T-helper 17 cell (primary cell): ENCODE results near the gene RASGRP3. TPM values are rescaled to one million over a fixed set of nuclear protein-coding genes. Genes with fewer than 3 reads are reported as not detected.
A peak's percentile ranks its signal among the peaks of the same experiment; 100 is the strongest.
"Not testable (repeated sequence)": the region's sequence is repeated elsewhere in the genome, so short reads cannot be mapped to it uniquely, and the experiment has no call there.

Source experiments
- ATAC-seq: fragments of 150-1000 bp; cut with Tn5 transposase; 2 replicates; pipeline ENCODE4 v1.10.0; 2021; ENCODE audit warnings: mild to moderate bottlenecking, moderate library complexity
- DNase-seq, 3 donors: peaks; one replicate each; pipeline versions ENCODE4 v3.0.0 to v3.0.0-alpha.2; 2020 to 2021
- H3K9me3 ChIP-seq: one replicate; pipeline ENCODE4 v1.7.0; 2013; ENCODE audit warnings: low read length, mild to moderate bottlenecking; ENCODE audit not compliant: control insufficient read depth, poor library complexity, severe bottlenecking
- H3K27ac Mint-ChIP-seq: one replicate; pipeline ENCODE4 v1.8.0; 2022; ENCODE audit warnings: mild to moderate bottlenecking, moderate library complexity, mixed read lengths
- H3K27me3 Mint-ChIP-seq: one replicate; pipeline ENCODE4 v1.8.0; 2022; ENCODE audit warnings: mixed read lengths
- H3K36me3 Mint-ChIP-seq: one replicate; pipeline ENCODE4 v1.8.0; 2022; ENCODE audit warnings: low read depth, mixed read lengths
- H3K4me1 Mint-ChIP-seq: one replicate; pipeline ENCODE4 v1.8.0; 2022; ENCODE audit warnings: mild to moderate bottlenecking, mixed read lengths
- H3K4me3 Mint-ChIP-seq: one replicate; pipeline ENCODE4 v1.8.0; 2022; ENCODE audit warnings: mild to moderate bottlenecking, moderate library complexity, mixed read lengths
- total RNA-seq, 4 donors: library from RNA in 2 of 4; stranded (reverse) in 2 of 4; gene quantifications; one replicate each; pipeline ENCODE4 v1.2.3 and lab custom pipeline; 2022 to 2026

Gene RASGRP3
- total RNA-seq, 2 donors from 2014 or later = 3.9 to 13.5 TPM

DNA sequence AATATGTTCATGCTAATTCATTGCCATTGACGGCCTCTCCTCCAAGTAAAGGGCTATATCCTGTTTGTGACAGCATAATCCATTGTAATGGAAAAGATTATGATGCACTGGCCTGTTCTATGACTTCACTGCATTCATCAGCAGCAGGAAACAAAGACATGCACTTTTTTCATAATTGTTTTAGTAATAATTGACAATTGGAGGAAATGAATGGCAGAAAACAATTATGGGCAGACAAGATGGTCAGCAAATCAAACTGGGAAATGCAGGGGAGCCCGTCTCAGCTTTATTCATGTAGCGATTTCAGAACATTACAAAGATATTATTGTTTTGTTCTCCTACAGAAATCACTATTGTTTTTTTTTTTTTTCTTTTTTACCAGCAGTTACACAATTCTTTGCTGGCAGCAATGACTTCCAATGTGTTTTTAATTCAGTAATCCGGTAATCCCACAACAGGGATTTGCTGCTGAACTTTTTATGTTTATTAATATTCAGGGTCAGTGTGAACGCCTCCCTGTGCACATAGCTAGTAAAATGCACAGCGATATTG is 33.8 kb upstream of the RASGRP3 start:
- H3K9me3 ChIP-seq = no peaks in the 10 kb centered on the region

DNA sequence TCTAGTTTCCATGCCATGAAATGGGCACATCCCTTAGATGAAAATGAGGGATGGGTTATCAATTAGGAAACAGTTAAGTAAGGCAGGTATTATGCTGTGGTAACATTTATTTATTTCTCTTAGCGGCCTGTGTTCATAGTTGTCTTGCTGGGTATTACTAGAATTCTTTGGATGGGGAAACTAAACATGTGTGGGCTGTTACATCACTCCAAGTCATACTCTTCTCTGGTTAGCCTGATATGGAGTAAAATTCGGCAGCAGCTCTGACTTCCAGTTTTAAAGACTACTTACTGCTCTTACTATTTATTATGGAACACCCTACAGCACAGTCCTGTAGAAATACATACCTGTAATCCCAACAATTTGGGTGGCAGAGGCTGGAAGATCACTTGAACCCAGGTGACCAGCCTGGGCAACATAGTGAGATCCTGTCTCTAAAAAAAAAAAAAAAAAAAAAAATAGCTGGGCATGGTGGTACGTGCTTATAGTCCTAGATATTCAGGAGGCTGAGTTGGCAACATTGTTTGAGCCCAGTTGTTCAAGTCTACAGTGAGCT is 33.1 kb upstream of the RASGRP3 start:
- no peaks in the 10 kb centered on the region for H3K4me1 Mint-ChIP-seq
- H3K27ac Mint-ChIP-seq = no peak overlapping the region
- no peaks in the 10 kb centered on the region for H3K9me3 ChIP-seq
- DNase-seq (no peak), ATAC-seq (no peak)
- H3K27me3 Mint-ChIP-seq = peaks cover 7% of the 10 kb centered on the region
- H3K4me3 Mint-ChIP-seq = no peak overlapping the region
- H3K36me3 Mint-ChIP-seq = peaks cover 4% of the 10 kb centered on the region

More for the DNA sequence above, 33.8 kb upstream of the RASGRP3 start:
- ATAC-seq = no peak
- H3K4me1 Mint-ChIP-seq = no peaks in the 10 kb centered on the region
- H3K36me3 Mint-ChIP-seq = peaks cover 4% of the 10 kb centered on the region
- DNase-seq = no peak
- no peak overlapping the region for H3K4me3 Mint-ChIP-seq
- peaks cover 11% of the 10 kb centered on the region for H3K27me3 Mint-ChIP-seq
- no peak overlapping the region for H3K27ac Mint-ChIP-seq

DNA sequence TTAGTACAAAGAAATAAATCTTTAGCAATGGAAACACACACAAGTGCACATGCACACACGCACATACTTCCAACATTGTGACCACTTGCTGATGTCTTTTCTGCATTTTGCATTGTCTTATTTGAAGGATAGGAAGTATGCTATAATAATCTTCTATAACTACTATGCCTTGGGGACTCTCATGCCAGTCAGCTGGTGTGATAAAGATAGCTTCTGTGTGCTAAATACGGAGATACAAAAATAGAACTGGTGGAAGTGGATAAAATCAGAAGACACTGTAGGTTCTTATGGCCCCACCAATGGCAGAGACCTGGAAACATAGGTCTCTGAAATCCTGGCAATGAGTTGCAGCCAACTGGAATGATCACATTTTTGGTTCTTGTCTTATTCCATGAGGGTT is 31.5 kb upstream of the RASGRP3 start:
- Mint-ChIP-seq H3K36me3 (peaks cover under 1% of the 10 kb centered on the region), H3K4me1 (no peaks in the 10 kb centered on the region), H3K4me3 (no peak overlapping the region), H3K27me3 (peaks cover under 1% of the 10 kb centered on the region), H3K27ac (no peak overlapping the region)
- ATAC-seq (no peak), DNase-seq (no peak)
- no peaks in the 10 kb centered on the region for H3K9me3 ChIP-seq

DNA sequence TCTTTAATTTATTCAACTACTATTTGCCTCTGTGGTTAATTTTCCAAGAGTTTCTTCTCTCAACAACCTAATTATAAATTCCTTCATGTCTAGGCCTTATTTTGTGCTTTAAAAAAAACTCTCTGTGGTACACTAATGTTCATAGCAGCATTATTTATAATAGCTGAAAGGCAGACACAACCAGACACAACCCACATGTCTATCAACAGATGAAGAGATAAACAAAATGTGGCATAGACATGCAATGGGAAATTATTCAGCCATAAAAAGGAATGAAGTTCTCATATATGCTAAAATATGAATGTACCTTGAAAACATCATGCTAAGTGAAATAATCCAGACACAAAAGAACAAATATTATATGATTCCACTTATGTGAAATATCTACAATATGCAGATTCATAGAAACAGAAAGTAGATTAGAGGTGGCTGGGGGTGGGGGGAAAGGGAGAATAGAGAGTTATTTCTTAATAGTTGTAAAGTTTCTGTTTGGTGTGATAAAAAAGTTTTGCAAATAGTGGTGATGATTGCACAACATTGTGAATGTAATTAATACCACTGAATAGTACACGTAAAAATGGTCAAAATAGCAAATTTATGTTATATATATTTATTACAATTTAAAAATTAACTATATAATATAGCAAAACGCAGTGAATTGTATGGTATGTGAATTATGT is 28.1 kb upstream of the RASGRP3 start:
- Mint-ChIP-seq H3K4me3 (no peak overlapping the region), H3K36me3 (no peaks in the 10 kb centered on the region), H3K27ac (no peak overlapping the region), H3K4me1 (no peaks in the 10 kb centered on the region), H3K27me3 (no peaks in the 10 kb centered on the region)
- no peak for DNase-seq
- no peaks in the 10 kb centered on the region for H3K9me3 ChIP-seq
- ATAC-seq = no peak

DNA sequence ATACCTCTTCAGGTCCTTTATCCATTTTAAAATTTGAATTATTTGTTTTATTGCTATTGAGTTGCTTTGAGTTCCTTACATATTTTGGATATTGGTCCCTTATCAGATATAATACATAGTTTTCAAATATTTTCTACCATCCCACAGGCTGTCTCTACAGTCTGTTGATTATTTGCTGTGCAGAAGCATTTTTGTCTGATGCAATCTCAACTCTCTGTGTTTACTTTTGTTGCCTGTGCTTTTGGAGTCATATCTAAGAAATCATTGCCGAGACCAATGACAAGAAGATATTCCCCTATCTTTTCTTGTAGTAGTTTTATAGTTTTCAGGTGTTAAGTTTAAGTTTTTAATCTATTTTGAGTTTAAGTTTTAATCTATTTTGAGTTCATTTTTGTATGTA is 25.2 kb upstream of the RASGRP3 start:
- Mint-ChIP-seq H3K4me1 (no peaks in the 10 kb centered on the region), H3K27ac (no peak overlapping the region), H3K27me3 (no peaks in the 10 kb centered on the region), H3K4me3 (no peak overlapping the region), H3K36me3 (no peaks in the 10 kb centered on the region)
- DNase-seq (no peak), ATAC-seq (no peak)
- no peaks in the 10 kb centered on the region for H3K9me3 ChIP-seq

DNA sequence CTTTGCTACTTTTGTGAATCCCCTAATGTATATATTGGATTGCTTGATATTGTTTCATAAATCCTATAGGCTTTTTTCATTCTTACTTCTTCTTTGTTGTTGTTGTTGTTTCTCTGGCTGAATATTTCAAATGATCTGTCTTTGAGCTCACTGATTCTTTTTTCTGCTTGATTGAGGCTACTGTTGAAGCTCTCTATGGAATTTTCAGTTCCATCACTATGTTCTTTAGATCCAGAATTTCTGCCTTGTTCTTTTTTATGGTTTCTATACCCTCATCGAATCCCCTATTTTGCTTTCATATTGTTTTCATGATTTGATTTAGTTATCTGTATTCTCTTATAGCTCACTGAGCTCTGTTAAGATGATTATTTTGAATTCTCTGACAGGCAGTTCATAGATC is 24.6 kb upstream of the RASGRP3 start:
- Mint-ChIP-seq H3K27ac (no peak overlapping the region), H3K4me3 (no peak overlapping the region), H3K4me1 (no peaks in the 10 kb centered on the region), H3K36me3 (no peaks in the 10 kb centered on the region), H3K27me3 (no peaks in the 10 kb centered on the region)
- DNase-seq = no peak
- ATAC-seq = no peak
- no peaks in the 10 kb centered on the region for H3K9me3 ChIP-seq

DNA sequence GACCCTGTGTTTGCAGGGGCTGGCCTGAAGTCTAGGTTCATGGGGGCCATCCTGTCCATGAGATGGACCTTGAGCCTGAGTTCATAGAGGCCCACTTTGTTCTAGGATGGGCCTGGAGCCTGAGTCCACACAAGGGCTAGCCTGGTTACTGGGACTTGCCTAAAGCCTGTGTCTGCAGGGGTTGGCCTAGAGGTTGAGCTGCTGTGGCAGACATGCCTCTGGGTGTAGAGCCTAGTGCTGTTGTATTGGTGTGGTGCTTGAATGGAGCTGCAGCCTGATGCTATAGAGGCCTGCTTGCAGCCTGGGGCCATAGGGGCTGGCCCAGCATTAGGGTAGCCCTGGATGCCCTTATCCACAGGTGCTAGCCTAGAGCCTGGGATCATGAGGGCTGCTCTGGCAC is 23.9 kb upstream of the RASGRP3 start:
- H3K4me3 Mint-ChIP-seq = no peak overlapping the region
- H3K36me3 Mint-ChIP-seq = no peaks in the 10 kb centered on the region
- no peaks in the 10 kb centered on the region for H3K27me3 Mint-ChIP-seq
- ATAC-seq = no peak
- H3K27ac Mint-ChIP-seq = no peak overlapping the region
- H3K4me1 Mint-ChIP-seq = no peaks in the 10 kb centered on the region
- no peaks in the 10 kb centered on the region for H3K9me3 ChIP-seq
- no peak for DNase-seq

DNA sequence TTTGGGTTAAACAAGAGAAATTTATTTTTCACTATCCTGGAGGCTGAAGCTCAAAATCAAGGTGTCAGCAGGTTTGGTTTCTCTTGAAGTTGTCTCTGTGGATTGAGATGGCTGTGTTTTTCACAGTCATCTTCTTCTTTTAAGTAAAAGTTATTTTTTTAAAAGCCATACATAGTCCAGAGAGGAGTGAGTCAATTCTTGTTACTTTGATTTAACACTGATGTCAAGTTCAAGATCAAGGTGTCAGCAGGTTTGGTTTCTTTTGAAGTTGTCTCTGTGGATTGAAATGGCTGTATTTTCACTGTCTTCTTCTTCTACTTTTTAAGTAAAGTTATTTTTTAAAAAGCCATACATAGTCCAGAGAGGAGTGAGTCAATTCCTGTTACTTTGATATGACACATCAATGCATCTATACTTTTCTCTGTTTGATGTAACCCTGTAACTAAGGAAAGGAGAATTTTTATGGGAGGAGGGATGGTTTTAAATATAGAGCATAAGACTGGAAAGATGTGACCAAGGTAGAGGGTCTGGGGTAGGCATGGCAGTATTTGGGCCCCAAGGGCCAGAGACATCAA is 22.5 kb upstream of the RASGRP3 start:
- Mint-ChIP-seq H3K27me3 (no peaks in the 10 kb centered on the region), H3K4me3 (no peak overlapping the region), H3K27ac (no peak overlapping the region), H3K36me3 (no peaks in the 10 kb centered on the region), H3K4me1 (no peaks in the 10 kb centered on the region)
- ATAC-seq = no peak
- DNase-seq = no peak
- no peaks in the 10 kb centered on the region for H3K9me3 ChIP-seq

DNA sequence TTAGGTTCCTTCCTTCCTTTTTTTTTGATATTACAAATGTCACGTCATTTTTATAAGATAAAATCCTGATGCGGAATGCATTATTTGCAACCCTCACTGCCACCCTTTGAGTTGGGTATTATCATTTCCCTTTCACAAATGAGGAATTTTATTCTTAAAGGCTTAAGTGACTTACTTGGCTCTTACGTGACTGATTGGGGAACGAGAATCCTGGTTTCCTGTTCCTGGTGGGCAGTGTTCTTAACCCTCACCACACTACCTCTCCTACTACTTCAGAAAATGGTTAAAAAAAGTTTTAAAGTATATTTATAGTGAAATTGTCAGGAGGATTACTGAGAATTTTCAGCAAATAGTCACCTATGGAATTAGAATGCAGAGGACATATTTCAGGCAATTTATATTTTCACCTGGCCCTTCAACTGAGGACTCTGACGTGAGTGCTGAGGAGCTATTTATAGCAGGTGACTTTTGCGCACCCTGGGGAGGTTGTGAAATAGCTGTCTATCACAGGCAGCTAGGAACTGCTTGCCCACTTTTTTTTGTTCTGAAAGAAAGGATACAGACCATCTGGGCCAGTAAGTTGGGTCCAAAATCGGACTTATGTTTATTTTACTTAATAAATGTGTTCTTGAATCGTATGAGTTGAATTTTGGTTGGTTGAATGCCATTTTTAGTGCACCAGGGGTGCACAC is 18.7 kb upstream of the RASGRP3 start:
- no peaks in the 10 kb centered on the region for H3K4me1 Mint-ChIP-seq
- no peaks in the 10 kb centered on the region for H3K9me3 ChIP-seq
- H3K4me3 Mint-ChIP-seq = no peak overlapping the region
- DNase-seq (no peak), ATAC-seq (no peak)
- H3K27ac Mint-ChIP-seq = no peak overlapping the region
- H3K27me3 Mint-ChIP-seq = peaks cover 4% of the 10 kb centered on the region
- no peaks in the 10 kb centered on the region for H3K36me3 Mint-ChIP-seq

DNA sequence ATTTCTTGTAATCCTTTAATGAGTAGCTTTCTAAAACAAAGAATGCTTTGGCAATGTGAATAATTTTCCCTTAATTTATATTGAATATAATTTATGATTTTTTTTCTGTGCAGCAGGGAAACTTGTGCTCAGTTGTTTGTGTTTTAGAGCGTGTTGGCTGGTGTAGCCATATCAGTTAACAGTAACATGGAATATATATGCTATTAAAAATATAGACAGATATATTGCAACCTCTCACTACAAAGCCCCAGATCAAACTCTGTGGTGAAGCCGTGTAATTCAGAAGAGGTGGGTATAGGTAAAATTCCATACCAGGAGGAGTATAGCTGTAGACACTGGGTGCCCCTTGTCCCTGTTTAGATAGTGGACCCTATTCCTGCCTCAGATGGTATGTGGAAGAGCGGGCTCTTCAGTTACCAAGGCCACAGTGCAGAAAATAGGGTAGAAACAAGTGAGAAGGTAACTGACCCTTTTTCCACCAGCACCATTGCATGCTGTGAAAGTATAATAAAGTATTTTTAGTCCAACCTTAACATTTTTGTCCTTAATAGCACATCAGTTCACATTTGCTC is 18.1 kb upstream of the RASGRP3 start:
- peaks cover 4% of the 10 kb centered on the region for H3K27me3 Mint-ChIP-seq

DNA sequence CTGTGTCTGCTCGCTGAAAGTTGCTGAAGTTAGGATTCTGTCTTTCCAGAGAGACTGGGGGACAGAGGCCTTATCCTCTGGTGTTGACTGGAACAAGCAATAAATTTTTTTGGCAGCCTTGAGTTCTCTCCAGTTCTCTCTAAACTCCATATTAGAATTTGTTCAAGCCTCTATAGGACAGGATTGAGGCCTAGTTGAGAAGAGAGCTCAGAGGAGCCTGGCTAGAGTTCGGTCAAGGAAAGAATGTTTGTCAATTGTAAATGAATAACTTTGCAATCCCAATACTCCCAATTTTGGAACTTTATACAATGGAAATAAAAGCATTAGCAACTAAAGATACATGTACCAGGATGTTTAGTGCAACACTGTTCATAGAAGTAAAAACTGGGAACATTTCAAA is 16.7 kb upstream of the RASGRP3 start:
- no peak overlapping the region for H3K27ac Mint-ChIP-seq
- no peaks in the 10 kb centered on the region for H3K36me3 Mint-ChIP-seq
- H3K27me3 Mint-ChIP-seq = peaks cover 4% of the 10 kb centered on the region
- no peaks in the 10 kb centered on the region for H3K4me1 Mint-ChIP-seq
- no peaks in the 10 kb centered on the region for H3K9me3 ChIP-seq
- DNase-seq (no peak), ATAC-seq (no peak)
- no peak overlapping the region for H3K4me3 Mint-ChIP-seq

More for the DNA sequence above, 18.1 kb upstream of the RASGRP3 start:
- H3K9me3 ChIP-seq = no peaks in the 10 kb centered on the region
- ATAC-seq = no peak
- Mint-ChIP-seq H3K4me1 (no peaks in the 10 kb centered on the region), H3K4me3 (no peak overlapping the region), H3K36me3 (no peaks in the 10 kb centered on the region), H3K27ac (no peak overlapping the region)
- no peak for DNase-seq

DNA sequence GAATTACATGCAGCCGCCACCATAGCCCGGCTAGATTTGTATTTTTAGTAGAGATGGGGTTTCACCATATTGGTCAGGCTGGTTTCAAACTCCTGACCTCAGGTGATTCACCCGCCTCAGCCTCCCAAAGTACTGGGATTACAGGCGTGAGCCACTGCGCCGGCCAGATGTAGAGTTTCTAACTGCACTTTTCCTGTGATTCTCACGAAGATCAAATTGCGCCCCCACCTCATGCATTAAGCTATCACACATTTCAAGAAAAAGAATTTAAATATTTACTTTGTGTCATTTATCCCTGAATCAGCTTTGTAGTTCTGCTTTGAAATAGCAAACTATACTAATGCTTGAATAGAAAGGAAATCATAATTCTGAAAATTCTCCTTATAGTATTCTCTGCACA is 13.9 kb upstream of the RASGRP3 start:
- not testable (repeated sequence) for ATAC-seq, DNase-seq, H3K9me3 ChIP-seq, H3K4me3 Mint-ChIP-seq, H3K27ac Mint-ChIP-seq, H3K27me3 Mint-ChIP-seq, H3K4me1 Mint-ChIP-seq, H3K36me3 Mint-ChIP-seq

DNA sequence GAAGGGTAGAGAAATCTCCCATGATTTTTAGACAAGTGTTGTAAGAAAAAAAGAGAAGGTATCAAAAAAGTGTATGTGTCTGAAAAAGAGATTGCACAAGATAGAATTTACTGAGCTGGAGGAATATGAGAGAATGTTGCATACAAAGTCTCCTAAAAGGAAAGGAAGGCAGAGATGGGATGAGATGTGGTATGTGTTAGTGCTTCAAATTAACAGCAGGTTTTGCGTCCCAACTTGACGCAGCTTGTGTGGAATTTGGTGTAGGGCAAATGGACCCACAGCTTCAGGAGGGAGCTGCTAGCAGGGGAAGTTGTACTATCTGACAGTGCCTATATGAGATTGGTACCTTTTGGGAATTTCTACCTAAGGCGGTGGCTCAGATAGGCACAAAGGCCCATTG is 9.0 kb upstream of the RASGRP3 start:
- no peaks in the 10 kb centered on the region for H3K9me3 ChIP-seq
- peak overlapping the region; percentile 47 for H3K27ac Mint-ChIP-seq
- peaks cover 5% of the 10 kb centered on the region for H3K4me1 Mint-ChIP-seq
- no peak overlapping the region for H3K4me3 Mint-ChIP-seq
- DNase-seq (no peak), ATAC-seq (no peak)
- H3K36me3 Mint-ChIP-seq = no peaks in the 10 kb centered on the region
- peaks cover 5% of the 10 kb centered on the region for H3K27me3 Mint-ChIP-seq
